Peyer's patch (tissue), 4 donors: Measurements from ENCODE around the gene OR10J5.

Experiments
- POLR2A ChIP-seq, 2 donors: fragments of 450-650 bp; IDR thresholded peaks; one replicate each; pipeline ENCODE4 v1.5.1; 2017; ENCODE audit warnings: antibody characterized with exemption in 2 of 2, mild to moderate bottlenecking in 2 of 2, moderate library complexity in 2 of 2
- TF ChIP-seq, protein P1 (sequence below), 6 experiments: fragments of 450-650 bp in 4 of 6; fragments of 200-600 bp in 2 of 6; sonication (generic) in 1 of 6; IDR thresholded peaks; one replicate each; pipeline ENCODE4 v1.5.1; 2017 to 2019; ENCODE audit warnings: antibody characterized with exemption in 6 of 6, mild to moderate bottlenecking in 3 of 6, moderate library complexity in 1 of 6

DNA sequence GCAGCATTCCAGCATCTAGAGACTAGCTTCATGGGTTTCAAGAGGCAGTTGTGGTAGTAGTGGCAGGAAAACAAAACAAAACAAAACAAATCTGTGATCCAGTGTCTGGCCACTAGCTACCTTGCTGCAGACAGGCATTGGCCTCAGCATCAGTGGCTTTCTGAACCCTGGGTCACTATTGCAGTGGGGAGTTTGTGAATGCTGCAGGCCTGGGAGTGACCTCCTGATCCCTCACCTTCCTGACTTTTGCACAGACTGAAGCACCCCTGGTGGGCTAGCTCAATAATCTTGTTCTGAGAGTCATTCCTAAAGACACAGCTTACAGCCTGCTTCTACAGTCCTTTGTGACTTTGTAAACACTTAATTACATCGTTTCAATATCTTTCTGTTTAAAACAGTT is 26.9 kb upstream of the OR10J5 start:
- TF ChIP-seq, protein P1, sequence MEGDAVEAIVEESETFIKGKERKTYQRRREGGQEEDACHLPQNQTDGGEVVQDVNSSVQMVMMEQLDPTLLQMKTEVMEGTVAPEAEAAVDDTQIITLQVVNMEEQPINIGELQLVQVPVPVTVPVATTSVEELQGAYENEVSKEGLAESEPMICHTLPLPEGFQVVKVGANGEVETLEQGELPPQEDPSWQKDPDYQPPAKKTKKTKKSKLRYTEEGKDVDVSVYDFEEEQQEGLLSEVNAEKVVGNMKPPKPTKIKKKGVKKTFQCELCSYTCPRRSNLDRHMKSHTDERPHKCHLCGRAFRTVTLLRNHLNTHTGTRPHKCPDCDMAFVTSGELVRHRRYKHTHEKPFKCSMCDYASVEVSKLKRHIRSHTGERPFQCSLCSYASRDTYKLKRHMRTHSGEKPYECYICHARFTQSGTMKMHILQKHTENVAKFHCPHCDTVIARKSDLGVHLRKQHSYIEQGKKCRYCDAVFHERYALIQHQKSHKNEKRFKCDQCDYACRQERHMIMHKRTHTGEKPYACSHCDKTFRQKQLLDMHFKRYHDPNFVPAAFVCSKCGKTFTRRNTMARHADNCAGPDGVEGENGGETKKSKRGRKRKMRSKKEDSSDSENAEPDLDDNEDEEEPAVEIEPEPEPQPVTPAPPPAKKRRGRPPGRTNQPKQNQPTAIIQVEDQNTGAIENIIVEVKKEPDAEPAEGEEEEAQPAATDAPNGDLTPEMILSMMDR (IDR thresholded peaks at IDR 0.05): no peak
- TF ChIP-seq POLR2A (IDR thresholded peaks at IDR 0.05): no peak
